HEK293T (cell line): ENCODE data around the gene MACC1.

Experiments used
- CTCF ChIA-PET: fragments of 350-600 bp; formaldehyde crosslinking; extraction: SDS; loops from one replicate; lab custom pipeline; 2021; ENCODE audit warnings: antibody characterized with exemption, inconsistent platforms; lab: Yijun Ruan, JAX
- POLR2A ChIA-PET: fragments of 350-600 bp; formaldehyde crosslinking; extraction: SDS; loops from one replicate; lab custom pipeline; 2020; ENCODE audit warnings: antibody characterized with exemption, inconsistent platforms; lab: Yijun Ruan, JAX
- DNase-seq: peaks from one replicate; pipeline ENCODE4 v3.0.0; 2012; ENCODE audit warnings: mixed read lengths; ENCODE audit errors: extremely low spot score
- ARNT ChIP-seq: fragments of 450-650 bp; IDR thresholded peaks from 2 replicates; pipeline ENCODE4 v1.6.1; 2017; ENCODE audit warnings: mild to moderate bottlenecking
- BHLHE40 ChIP-seq: fragments of 450-650 bp; IDR thresholded peaks from 2 replicates; pipeline ENCODE4 v1.6.1; 2016; ENCODE audit warnings: mild to moderate bottlenecking, moderate library complexity, borderline replicate concordance
- CTBP1 ChIP-seq: fragments of 450-650 bp; IDR thresholded peaks from 2 replicates; pipeline ENCODE4 v1.6.1; 2016; ENCODE audit warnings: borderline replicate concordance
- ELF4 ChIP-seq: fragments of 450-650 bp; IDR thresholded peaks from 2 replicates; pipeline ENCODE4 v1.6.1; 2017; ENCODE audit warnings: antibody characterized with exemption
- FOXA1 ChIP-seq: fragments of 450-650 bp; IDR thresholded peaks from 2 replicates; pipeline ENCODE4 v1.6.1; 2016; ENCODE audit warnings: mild to moderate bottlenecking
- FOXK2 ChIP-seq: fragments of 450-650 bp; IDR thresholded peaks from 2 replicates; pipeline ENCODE4 v1.6.1; 2016; ENCODE audit warnings: mild to moderate bottlenecking
- FOXM1 ChIP-seq: fragments of 450-650 bp; IDR thresholded peaks from 2 replicates; pipeline ENCODE4 v1.6.1; 2017; ENCODE audit warnings: mild to moderate bottlenecking, borderline replicate concordance
- HDGF ChIP-seq: fragments of 450-650 bp; IDR thresholded peaks from 2 replicates; pipeline ENCODE4 v1.6.1; 2017; ENCODE audit warnings: antibody characterized with exemption, borderline replicate concordance
- L3MBTL2 ChIP-seq: fragments of 450-650 bp; conservative IDR thresholded peaks from 2 replicates; pipeline ENCODE4 v1.6.1; 2016; ENCODE audit warnings: mild to moderate bottlenecking
- LEF1 ChIP-seq: fragments of 450-650 bp; IDR thresholded peaks from 2 replicates; pipeline ENCODE4 v1.6.1; 2017; ENCODE audit warnings: mild to moderate bottlenecking, borderline replicate concordance
- NFRKB ChIP-seq: fragments of 450-650 bp; IDR thresholded peaks from 2 replicates; pipeline ENCODE4 v1.6.1; 2016; ENCODE audit warnings: mild to moderate bottlenecking, moderate library complexity
- SP1 ChIP-seq: fragments of 450-650 bp; IDR thresholded peaks from 2 replicates; pipeline ENCODE4 v1.6.1; 2017
- SUZ12 ChIP-seq: fragments of 450-650 bp; IDR thresholded peaks from 2 replicates; pipeline ENCODE4 v1.6.1; 2016; ENCODE audit warnings: mild to moderate bottlenecking
- TARDBP ChIP-seq: fragments of 450-650 bp; IDR thresholded peaks from 2 replicates; pipeline ENCODE4 v1.6.1; 2016
- ZNF384 ChIP-seq: fragments of 450-650 bp; IDR thresholded peaks from 2 replicates; pipeline ENCODE4 v1.6.1; 2016
- TF ChIP-seq, protein P1 (sequence below): fragments of 450-650 bp; IDR thresholded peaks from 2 replicates; pipeline ENCODE4 v1.6.1; 2016

The MACC1 gene, protein sequence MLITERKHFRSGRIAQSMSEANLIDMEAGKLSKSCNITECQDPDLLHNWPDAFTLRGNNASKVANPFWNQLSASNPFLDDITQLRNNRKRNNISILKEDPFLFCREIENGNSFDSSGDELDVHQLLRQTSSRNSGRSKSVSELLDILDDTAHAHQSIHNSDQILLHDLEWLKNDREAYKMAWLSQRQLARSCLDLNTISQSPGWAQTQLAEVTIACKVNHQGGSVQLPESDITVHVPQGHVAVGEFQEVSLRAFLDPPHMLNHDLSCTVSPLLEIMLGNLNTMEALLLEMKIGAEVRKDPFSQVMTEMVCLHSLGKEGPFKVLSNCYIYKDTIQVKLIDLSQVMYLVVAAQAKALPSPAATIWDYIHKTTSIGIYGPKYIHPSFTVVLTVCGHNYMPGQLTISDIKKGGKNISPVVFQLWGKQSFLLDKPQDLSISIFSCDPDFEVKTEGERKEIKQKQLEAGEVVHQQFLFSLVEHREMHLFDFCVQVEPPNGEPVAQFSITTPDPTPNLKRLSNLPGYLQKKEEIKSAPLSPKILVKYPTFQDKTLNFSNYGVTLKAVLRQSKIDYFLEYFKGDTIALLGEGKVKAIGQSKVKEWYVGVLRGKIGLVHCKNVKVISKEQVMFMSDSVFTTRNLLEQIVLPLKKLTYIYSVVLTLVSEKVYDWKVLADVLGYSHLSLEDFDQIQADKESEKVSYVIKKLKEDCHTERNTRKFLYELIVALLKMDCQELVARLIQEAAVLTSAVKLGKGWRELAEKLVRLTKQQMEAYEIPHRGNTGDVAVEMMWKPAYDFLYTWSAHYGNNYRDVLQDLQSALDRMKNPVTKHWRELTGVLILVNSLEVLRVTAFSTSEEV

DNA sequence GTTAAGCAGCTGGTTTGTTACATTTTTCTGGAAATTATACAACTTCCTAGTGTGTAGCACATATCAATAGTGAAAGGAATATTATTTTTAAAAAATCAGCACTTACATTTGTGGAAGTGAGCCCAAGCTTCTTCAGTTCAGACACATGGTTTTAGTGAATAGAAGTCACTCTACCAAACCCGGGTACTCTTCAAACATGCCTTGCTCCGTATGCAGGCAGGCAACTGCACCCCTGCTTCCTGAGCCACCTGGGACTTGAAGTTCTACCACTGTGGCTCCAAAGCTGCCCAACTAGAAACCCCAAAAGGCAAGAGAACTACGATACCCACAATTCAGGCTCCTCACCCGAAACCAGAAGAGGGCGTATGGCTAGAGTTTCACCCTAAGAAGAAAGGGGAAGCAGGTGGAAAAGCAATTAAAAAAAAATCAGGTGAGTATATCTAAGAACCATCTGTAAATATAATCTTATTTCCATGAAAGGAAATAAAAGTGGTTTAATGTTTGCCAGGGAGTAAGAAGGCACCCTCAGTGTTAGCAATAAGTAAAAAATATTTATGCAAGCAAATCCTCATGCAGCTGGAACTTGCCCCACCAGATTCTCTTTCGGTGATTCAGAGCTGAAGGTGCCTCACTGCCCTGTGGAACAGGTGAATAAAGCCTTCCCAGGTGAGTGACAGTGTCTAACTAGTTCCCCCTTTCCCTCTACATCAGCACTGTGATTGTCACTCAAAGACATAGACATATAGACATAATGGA is at the start of gene MACC1:
MACC1 (minus strand) TSS at position 192 of the 756 bp plus-strand sequence. CDS start 55,522 bp downstream, outside the sequence.
- no peak for TF ChIP-seq NFRKB
- TF ChIP-seq SP1 = no peak
- TF ChIP-seq, protein P1, sequence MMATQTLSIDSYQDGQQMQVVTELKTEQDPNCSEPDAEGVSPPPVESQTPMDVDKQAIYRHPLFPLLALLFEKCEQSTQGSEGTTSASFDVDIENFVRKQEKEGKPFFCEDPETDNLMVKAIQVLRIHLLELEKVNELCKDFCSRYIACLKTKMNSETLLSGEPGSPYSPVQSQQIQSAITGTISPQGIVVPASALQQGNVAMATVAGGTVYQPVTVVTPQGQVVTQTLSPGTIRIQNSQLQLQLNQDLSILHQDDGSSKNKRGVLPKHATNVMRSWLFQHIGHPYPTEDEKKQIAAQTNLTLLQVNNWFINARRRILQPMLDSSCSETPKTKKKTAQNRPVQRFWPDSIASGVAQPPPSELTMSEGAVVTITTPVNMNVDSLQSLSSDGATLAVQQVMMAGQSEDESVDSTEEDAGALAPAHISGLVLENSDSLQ = no peak
- TF ChIP-seq ELF4 = no peak
- TF ChIP-seq ZNF384 = no peak
- no peak for TF ChIP-seq HDGF
- TF ChIP-seq TARDBP = no peak
- no peak for TF ChIP-seq CTBP1
- no peak for TF ChIP-seq FOXM1
- TF ChIP-seq SUZ12 = no peak
- no peak for TF ChIP-seq LEF1
- TF ChIP-seq FOXA1 = no peak
- no peak for DNase-seq
- POLR2A ChIA-PET = no interaction called here
- CTCF ChIA-PET = no interaction called here

DNA sequence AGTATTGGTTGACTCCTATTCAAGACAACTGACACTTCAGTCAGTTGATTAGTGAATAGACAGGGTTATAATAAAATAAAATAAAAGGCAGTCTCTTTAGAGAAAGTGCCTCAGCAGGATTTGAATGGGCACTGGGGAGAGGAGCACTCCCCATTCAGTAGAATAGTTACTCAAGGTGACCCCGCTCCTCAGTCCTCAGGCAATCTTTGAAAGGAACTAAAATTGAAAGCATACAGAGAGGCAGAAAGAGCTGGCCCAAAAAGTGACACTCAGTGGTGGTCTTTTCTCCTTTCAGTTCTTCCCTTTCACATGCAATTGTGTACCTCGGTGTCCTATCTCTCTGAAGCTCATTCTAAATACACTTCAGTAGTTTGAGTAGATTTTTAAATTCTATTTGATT is 47.4 kb upstream of the MACC1 start:
- TF ChIP-seq HDGF (no peak), TARDBP (no peak), LEF1 (no peak), ZNF384 (no peak), CTBP1 (no peak), NFRKB (no peak)
- no peak for DNase-seq
- ChIA-PET CTCF (no interaction called here), POLR2A (no interaction called here)

DNA sequence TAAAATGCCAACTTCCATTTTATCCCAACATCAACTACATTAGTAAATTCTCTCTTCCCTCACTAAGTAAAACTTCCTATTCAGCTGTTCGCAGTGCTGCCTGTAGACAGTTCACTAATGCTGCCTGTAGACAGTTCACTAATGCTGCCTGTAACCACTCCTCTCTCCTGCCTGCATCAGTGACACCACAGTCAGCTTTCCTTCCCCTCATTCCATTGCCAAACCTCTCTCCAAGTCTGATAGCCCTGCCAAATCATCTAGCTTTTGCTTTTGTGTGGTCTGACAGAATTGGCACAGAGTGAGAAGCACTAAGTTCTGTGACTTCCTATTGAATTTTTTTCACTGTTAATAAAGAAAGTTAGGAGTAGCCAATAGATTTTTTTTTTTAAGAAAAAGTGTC is 43.0 kb upstream of the MACC1 start:
- no peak for TF ChIP-seq ARNT
- no peak for TF ChIP-seq CTBP1
- TF ChIP-seq LEF1 = no peak
- no peak for TF ChIP-seq FOXA1
- no peak for TF ChIP-seq SP1
- TF ChIP-seq ZNF384 = no peak
- TF ChIP-seq HDGF = no peak
- TF ChIP-seq ELF4 = no peak
- no peak for TF ChIP-seq FOXM1
- TF ChIP-seq FOXK2 = no peak
- TF ChIP-seq L3MBTL2 = no peak
- TF ChIP-seq TARDBP = no peak
- no peak for TF ChIP-seq SUZ12
- TF ChIP-seq, protein P1 = no peak
- no peak for TF ChIP-seq BHLHE40
- no peak for TF ChIP-seq NFRKB
- ChIA-PET POLR2A (no interaction called here), CTCF (interaction anchor here (0.7 kb wide), 1 partner anchor 13 kb away, joined by 3 read pairs; no protein-coding TSS in a partner anchor)
- DNase-seq = no peak

- POLR2A ChIA-PET = no interaction called here
- TF ChIP-seq FOXK2 (no peak), LEF1 (no peak)
- DNase-seq = no peak
- CTCF ChIA-PET = no interaction called here
Observed at GRCh38 chr7:20257212-20257611, 40.0 kb upstream of the MACC1 start.

GRCh38 chr7:20249920-20250319 is 32.7 kb upstream of the MACC1 start:
- CTCF ChIA-PET = no interaction called here
- no peak for DNase-seq
- POLR2A ChIA-PET = no interaction called here
- no peak for TF ChIP-seq LEF1
- no peak for TF ChIP-seq SP1
- TF ChIP-seq FOXK2 = no peak
- TF ChIP-seq NFRKB = no peak
- TF ChIP-seq TARDBP = no peak
- no peak for TF ChIP-seq ELF4
- no peak for TF ChIP-seq CTBP1
- no peak for TF ChIP-seq FOXA1
- no peak for TF ChIP-seq SUZ12
- no peak for TF ChIP-seq BHLHE40
- no peak for TF ChIP-seq HDGF
- TF ChIP-seq ARNT = no peak
- no peak for TF ChIP-seq ZNF384
- no peak for TF ChIP-seq FOXM1
- no peak for TF ChIP-seq L3MBTL2
- TF ChIP-seq, protein P1 = no peak
